Measurements from ENCODE around the gene FXYD5.

DNA sequence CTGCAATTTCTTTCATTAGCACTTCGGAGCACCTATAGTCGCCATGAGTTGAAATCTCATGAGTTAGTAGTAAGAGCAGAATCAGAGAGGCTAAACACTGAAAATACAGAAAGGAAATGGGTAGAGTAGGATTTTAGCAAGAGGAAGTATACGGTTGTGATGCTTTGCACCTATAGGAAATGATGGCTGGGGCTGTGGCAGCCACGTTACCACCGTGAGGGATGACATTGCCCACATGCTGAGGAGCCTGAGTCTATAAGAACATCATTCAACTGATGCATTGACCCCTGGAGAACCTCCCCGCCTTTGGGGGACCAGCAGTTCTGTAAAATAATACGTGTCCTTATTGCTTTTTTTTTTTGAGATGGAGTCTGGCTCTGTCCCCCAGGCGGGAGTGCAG lies 53.6 kb downstream of the FXYD5 start:
- TF ChIP-seq GATA2 (IDR thresholded peaks at IDR 0.05; ENCODE audit: low read depth, low read length) = no peak
- TF ChIP-seq GATA3 (IDR thresholded peaks at IDR 0.05; ENCODE audit: low read depth, low read length) = no peak

All from SH-SY5Y (cell line).